ENCODE data around the gene S1PR4.

DNA sequence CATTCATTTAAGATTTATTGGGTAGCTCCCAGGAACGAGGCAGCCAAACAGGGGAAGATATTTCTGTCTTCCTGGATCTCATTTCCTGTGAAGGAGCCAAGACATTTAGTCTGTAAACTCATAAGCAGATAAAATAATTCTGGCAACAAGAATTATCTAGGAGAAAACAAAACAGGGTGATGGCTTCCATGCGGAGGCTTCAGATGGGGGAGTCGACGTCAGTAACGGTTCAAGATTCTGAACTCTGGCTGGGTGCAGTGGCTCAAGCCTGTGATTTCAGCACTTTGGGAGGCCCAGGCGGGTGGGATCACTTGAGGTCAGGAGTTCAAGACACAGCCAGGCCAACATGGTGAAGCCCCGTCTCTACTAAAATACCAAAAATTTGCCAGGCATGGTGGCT, 41.5 kb upstream of the S1PR4 start:
- TF ChIP-seq EZH2 (IDR thresholded peaks at IDR 0.05; ENCODE audit: low read length, unreplicated experiment) (no peak), CTCF (conservative IDR thresholded peaks at IDR 0.05; ENCODE audit: low read depth, low read length) (no peak), EZH2phosphoT487 (IDR thresholded peaks at IDR 0.05; ENCODE audit: borderline replicate concordance, low read length) (no peak)
